ENCODE data around the gene SWT1. TPM values are rescaled to one million over a fixed set of nuclear protein-coding genes. Genes with fewer than 3 reads are reported as not detected.

The SWT1 gene
- total RNA-seq, 1 experiment from 2014 or later: 3.6 TPM

DNA sequence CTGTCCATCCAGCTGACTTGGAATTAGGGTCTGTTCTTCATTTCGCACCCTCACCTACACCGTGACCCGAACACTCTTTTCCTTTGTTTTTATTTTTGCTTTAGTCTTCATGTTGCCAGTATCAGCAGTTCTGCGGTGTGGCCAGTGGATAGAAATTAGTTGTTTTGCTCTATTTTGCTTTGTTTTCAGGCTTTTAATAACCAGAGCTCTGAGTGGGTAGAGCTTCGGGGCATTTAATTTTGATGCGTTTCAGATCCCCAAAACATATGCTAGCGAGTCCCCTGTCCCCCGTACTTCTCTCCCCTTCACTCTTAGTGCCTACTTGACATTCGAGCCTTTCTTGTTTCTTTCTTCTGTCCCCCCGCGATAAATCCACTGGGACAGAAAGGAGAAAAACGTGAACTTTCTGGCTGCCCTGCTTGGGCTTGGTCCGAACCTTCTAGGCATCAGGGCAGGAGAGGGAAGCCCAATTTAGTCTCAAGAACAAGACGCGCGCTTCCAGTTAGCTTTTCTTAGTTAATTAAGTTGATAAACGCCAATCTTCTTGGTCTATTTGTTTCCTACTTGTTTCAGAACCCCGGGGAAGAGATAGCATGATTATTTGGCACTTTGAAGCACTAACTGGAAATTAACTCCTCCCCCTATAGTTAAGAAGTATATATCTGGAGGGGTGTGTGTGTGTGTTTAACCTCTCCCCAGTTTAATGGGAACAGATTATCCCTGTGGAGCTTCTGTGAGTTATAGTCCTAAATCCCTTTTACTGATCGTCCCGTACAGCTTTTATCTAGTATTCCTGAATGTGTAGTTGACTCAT lies 839 bp downstream of the SWT1 start:
- Histone ChIP-seq H2AFZ (peak overlapping the region; percentile 94), H4K20me1 (ENCODE audit: insufficient read depth) (no peaks in the 10 kb centered on the region), H3K4me2 (peak overlapping the region; percentile 81), H3K36me3 (ENCODE audit: low read depth) (no peaks in the 10 kb centered on the region), H3K27ac (no peak overlapping the region), H3K9me3 (ENCODE audit: insufficient read depth, low read depth) (no peaks in the 10 kb centered on the region), H3K79me2 (ENCODE audit: low read depth) (peaks cover 19% of the 10 kb centered on the region), H3K27me3 (ENCODE audit: insufficient read depth, low read depth) (no peaks in the 10 kb centered on the region), H3K4me1 (replicated peaks; ENCODE audit: insufficient read depth) (peaks cover 21% of the 10 kb centered on the region), H3K4me3 (peak overlapping the region; percentile 82), H3F3A (ENCODE audit: insufficient read depth, low read depth) (no peaks in the 10 kb centered on the region), H3K9me2 (ENCODE audit: insufficient read depth) (no peaks in the 10 kb centered on the region)
- TF ChIP-seq, protein P1, sequence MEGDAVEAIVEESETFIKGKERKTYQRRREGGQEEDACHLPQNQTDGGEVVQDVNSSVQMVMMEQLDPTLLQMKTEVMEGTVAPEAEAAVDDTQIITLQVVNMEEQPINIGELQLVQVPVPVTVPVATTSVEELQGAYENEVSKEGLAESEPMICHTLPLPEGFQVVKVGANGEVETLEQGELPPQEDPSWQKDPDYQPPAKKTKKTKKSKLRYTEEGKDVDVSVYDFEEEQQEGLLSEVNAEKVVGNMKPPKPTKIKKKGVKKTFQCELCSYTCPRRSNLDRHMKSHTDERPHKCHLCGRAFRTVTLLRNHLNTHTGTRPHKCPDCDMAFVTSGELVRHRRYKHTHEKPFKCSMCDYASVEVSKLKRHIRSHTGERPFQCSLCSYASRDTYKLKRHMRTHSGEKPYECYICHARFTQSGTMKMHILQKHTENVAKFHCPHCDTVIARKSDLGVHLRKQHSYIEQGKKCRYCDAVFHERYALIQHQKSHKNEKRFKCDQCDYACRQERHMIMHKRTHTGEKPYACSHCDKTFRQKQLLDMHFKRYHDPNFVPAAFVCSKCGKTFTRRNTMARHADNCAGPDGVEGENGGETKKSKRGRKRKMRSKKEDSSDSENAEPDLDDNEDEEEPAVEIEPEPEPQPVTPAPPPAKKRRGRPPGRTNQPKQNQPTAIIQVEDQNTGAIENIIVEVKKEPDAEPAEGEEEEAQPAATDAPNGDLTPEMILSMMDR (conservative IDR thresholded peaks at IDR 0.05): no peak
- TF ChIP-seq EZH2 (IDR thresholded peaks at IDR 0.05; ENCODE audit: low read depth): no peak
- ChIA-PET CTCF (interaction anchor here (0.6 to 1.4 kb wide), 2 partner anchors 10 to 13 kb away, joined by 3 read pairs; no protein-coding TSS in a partner anchor), POLR2A (ENCODE audit: unreplicated experiment) (no interaction called here)
- intact Hi-C loops (cut with micrococcal nuclease; ENCODE audit: unreplicated experiment): loop anchor here (1.0 to 5.0 kb wide), 6 partner anchors 111 to 514 kb away; partner anchors contain the start of genes EDEM3, IVNS1ABP and NIBAN1
- BruUV-seq (replicated peaks): TSS peak; percentile 58
- no peak for DNase-seq

DNA sequence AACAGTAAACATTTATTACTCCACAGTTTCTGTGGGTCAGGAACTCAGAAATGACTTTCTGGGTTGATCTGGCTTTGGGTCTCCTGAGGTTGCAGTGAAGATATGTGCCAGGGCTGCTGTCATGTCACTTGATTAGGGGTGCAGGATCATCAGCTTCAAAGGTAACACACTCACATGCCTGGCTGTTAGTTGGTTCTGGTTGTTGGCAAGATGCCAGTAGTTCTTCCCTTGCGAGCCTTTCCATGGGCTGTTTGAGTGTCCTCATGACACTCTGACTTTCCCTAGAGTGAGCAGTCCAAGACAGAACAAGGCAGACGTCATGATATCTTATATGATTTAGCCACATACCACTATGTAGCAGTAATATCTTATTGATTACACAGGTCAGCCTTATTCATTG lies 1.8 kb downstream of the SWT1 start:
- intact Hi-C loops (cut with micrococcal nuclease; ENCODE audit: unreplicated experiment): loop anchor here (5.0 kb wide), 3 partner anchors 186 to 514 kb away; partner anchors contain the start of gene NIBAN1
- Histone ChIP-seq H4K20me1 (ENCODE audit: insufficient read depth) (no peaks in the 10 kb centered on the region), H3K4me1 (replicated peaks; ENCODE audit: insufficient read depth) (peaks cover 21% of the 10 kb centered on the region), H3K4me3 (no peak overlapping the region), H3K36me3 (ENCODE audit: low read depth) (no peaks in the 10 kb centered on the region), H3K79me2 (ENCODE audit: low read depth) (peaks cover 19% of the 10 kb centered on the region), H3K27me3 (ENCODE audit: insufficient read depth, low read depth) (no peaks in the 10 kb centered on the region), H3K9me3 (ENCODE audit: insufficient read depth, low read depth) (no peaks in the 10 kb centered on the region), H2AFZ (no peak overlapping the region), H3F3A (ENCODE audit: insufficient read depth, low read depth) (no peaks in the 10 kb centered on the region), H3K9me2 (ENCODE audit: insufficient read depth) (no peaks in the 10 kb centered on the region), H3K27ac (no peak overlapping the region), H3K4me2 (peak overlapping the region; percentile 81)
- POLR2A ChIA-PET (ENCODE audit: unreplicated experiment): no interaction called here
- no TSS peak for BruUV-seq (replicated peaks)
- no peak for TF ChIP-seq EZH2 (IDR thresholded peaks at IDR 0.05; ENCODE audit: low read depth)
- TF ChIP-seq, protein P1 (conservative IDR thresholded peaks at IDR 0.05): no peak
- CTCF ChIA-PET: interaction anchor here (0.6 to 1.4 kb wide), 3 partner anchors 12 to 1145 kb away, joined by 3 to 6 read pairs (median 5); no protein-coding TSS in a partner anchor
- DNase-seq: no peak

DNA sequence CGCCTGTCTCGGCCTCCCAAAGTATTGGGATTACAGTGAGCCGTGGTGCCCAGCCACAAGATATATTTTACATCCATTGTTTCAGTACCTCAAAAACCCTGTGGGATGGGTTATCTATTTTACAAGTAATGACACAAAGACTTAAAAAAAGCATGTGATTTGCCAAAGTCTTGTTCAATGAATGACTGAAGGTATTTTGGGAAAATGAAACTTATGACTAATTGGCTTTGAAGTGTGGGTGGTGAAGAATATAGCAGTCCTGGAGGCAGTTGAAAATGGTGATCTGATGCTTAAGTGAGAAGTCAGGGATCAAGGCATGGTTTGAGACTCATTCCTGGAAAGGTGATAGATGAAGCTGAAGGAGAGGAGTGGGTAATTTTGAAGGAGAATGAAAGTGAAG lies 3.0 kb downstream of the SWT1 start:
- H3K27me3 ChIP-seq (ENCODE audit: insufficient read depth, low read depth): no peaks in the 10 kb centered on the region
- H3K9me3 ChIP-seq (ENCODE audit: insufficient read depth, low read depth): no peaks in the 10 kb centered on the region
- H2AFZ ChIP-seq: no peak overlapping the region
- no peak overlapping the region for H3K4me2 ChIP-seq
- DNase-seq: no peak
- H3K4me1 ChIP-seq (replicated peaks; ENCODE audit: insufficient read depth): peaks cover 15% of the 10 kb centered on the region
- no peak overlapping the region for H3K4me3 ChIP-seq
- H3F3A ChIP-seq (ENCODE audit: insufficient read depth, low read depth): no peaks in the 10 kb centered on the region
- intact Hi-C loops (cut with micrococcal nuclease; ENCODE audit: unreplicated experiment): loop anchor here (5.0 kb wide), 3 partner anchors 188 to 512 kb away; partner anchors contain the start of gene NIBAN1
- ChIA-PET POLR2A (ENCODE audit: unreplicated experiment) (no interaction called here), CTCF (no interaction called here)
- no peaks in the 10 kb centered on the region for H3K36me3 ChIP-seq (ENCODE audit: low read depth)
- BruUV-seq (replicated peaks): no TSS peak
- peaks cover 13% of the 10 kb centered on the region for H3K79me2 ChIP-seq (ENCODE audit: low read depth)
- H4K20me1 ChIP-seq (ENCODE audit: insufficient read depth): no peaks in the 10 kb centered on the region
- H3K27ac ChIP-seq: no peak overlapping the region
- H3K9me2 ChIP-seq (ENCODE audit: insufficient read depth): no peaks in the 10 kb centered on the region
- no peak for TF ChIP-seq EZH2 (IDR thresholded peaks at IDR 0.05; ENCODE audit: low read depth)
- TF ChIP-seq, protein P1 (conservative IDR thresholded peaks at IDR 0.05): no peak
